Neural cell (in vitro differentiated cells): ENCODE results near the gene ATP2B2. TPM values are rescaled to one million over a fixed set of nuclear protein-coding genes. Genes with fewer than 3 reads are reported as not detected.

Source experiments
- H2AFZ ChIP-seq: fragments of 200-600, 300-800 bp; sonication (generic), shearing (Covaris generic); 2 replicates; pipeline ENCODE4 v1.6.0; 2014; ENCODE audit warnings: low read depth, mild to moderate bottlenecking, antibody characterized with exemption, low read length, moderate library complexity
- H3F3A ChIP-seq: fragments of 200-600 bp; shearing (Covaris generic); 2 replicates; pipeline ENCODE4 v1.6.1; 2016; ENCODE audit warnings: mild to moderate bottlenecking, moderate library complexity, mixed read lengths, antibody characterized with exemption, low read length; ENCODE audit not compliant: insufficient read depth, poor library complexity, severe bottlenecking
- H3K27ac ChIP-seq: fragments of 200-600, 300-800 bp; sonication (generic), shearing (Covaris generic); 2 replicates; pipeline ENCODE4 v1.5.1; 2014; ENCODE audit warnings: mild to moderate bottlenecking, low read length, moderate library complexity
- H3K27me3 ChIP-seq: fragments of 300-800, 200-600 bp; sonication (generic), shearing (Covaris generic); 2 replicates; pipeline ENCODE4 v1.6.0; 2014; ENCODE audit warnings: mild to moderate bottlenecking, low read depth, low read length, moderate library complexity; ENCODE audit not compliant: insufficient read depth
- H3K36me3 ChIP-seq: fragments of 300-800, 200-600 bp; sonication (generic), shearing (Covaris generic); 2 replicates; pipeline ENCODE4 v1.5.1; 2014; ENCODE audit warnings: mild to moderate bottlenecking, antibody characterized with exemption, low read length, moderate library complexity; ENCODE audit not compliant: insufficient read depth
- H3K4me2 ChIP-seq: fragments of 300-800, 200-600 bp; sonication (generic), shearing (Covaris generic); 2 replicates; pipeline ENCODE4 v1.6.0; 2014; ENCODE audit warnings: mild to moderate bottlenecking, low read length
- H3K4me3 ChIP-seq: fragments of 300-800, 200-600 bp; sonication (generic), shearing (Covaris generic); 2 replicates; pipeline ENCODE4 v1.5.1; 2014; ENCODE audit warnings: mild to moderate bottlenecking, low read length, moderate library complexity
- H3K79me2 ChIP-seq: fragments of 200-600 bp; shearing (Covaris generic); replicated peaks from 2 replicates; pipeline ENCODE4 v1.6.0; 2014; ENCODE audit warnings: mild to moderate bottlenecking, low read length, moderate library complexity; ENCODE audit not compliant: insufficient read depth
- H3K9ac ChIP-seq: fragments of 300-800, 200-600 bp; sonication (generic), shearing (Covaris generic); 2 replicates; pipeline ENCODE4 v1.6.1; 2016; ENCODE audit warnings: mild to moderate bottlenecking, low read length, mixed read lengths
- H3K9me2 ChIP-seq: fragments of 200-600 bp; shearing (Covaris generic); 2 replicates; pipeline ENCODE4 v1.6.1; 2016; ENCODE audit warnings: mild to moderate bottlenecking, low read length, mixed read lengths; ENCODE audit not compliant: insufficient read depth
- H3K9me3 ChIP-seq: fragments of 200-600, 300-800 bp; sonication (generic), shearing (Covaris generic); 2 replicates; pipeline ENCODE4 v1.6.1; 2016; ENCODE audit warnings: mild to moderate bottlenecking, mixed run types, low read length, moderate library complexity, mixed read lengths
- H4K20me1 ChIP-seq: fragments of 200-600 bp; shearing (Covaris generic); 2 replicates; pipeline ENCODE4 v1.6.1; 2016; ENCODE audit warnings: mild to moderate bottlenecking, mixed run types; ENCODE audit not compliant: insufficient read depth
- CTCF ChIP-seq: fragments of 450-650 bp; IDR thresholded peaks from 2 replicates; pipeline ENCODE4 v1.5.1; 2014; ENCODE audit warnings: antibody characterized with exemption, mild to moderate bottlenecking, moderate library complexity; ENCODE audit not compliant: poor library complexity, severe bottlenecking
- EP300 ChIP-seq: fragments of 450-650 bp; conservative IDR thresholded peaks from 2 replicates; pipeline ENCODE4 v1.6.1; 2014; ENCODE audit warnings: antibody characterized with exemption, mild to moderate bottlenecking, moderate library complexity; ENCODE audit not compliant: poor library complexity, severe bottlenecking
- EZH2 ChIP-seq: fragments of 200-600, 300-800 bp; shearing (Covaris generic), sonication (generic); IDR thresholded peaks from 2 replicates; pipeline ENCODE4 v1.6.1; 2014; ENCODE audit warnings: antibody characterized with exemption, low read length, borderline replicate concordance, mild to moderate bottlenecking; ENCODE audit not compliant: insufficient read depth, poor library complexity, severe bottlenecking
- MXI1 ChIP-seq: fragments of 450-650 bp; conservative IDR thresholded peaks from 2 replicates; pipeline ENCODE4 v1.6.1; 2014; ENCODE audit warnings: antibody characterized with exemption, mild to moderate bottlenecking; ENCODE audit not compliant: poor library complexity, severe bottlenecking
- POLR2AphosphoS5 ChIP-seq: IDR thresholded peaks from 2 replicates; pipeline ENCODE4 v1.6.1; 2012
- RAD21 ChIP-seq: fragments of 450-650 bp; conservative IDR thresholded peaks from 2 replicates; pipeline ENCODE4 v1.6.1; 2014; ENCODE audit warnings: antibody characterized with exemption, mild to moderate bottlenecking, moderate library complexity
- REST ChIP-seq: IDR thresholded peaks from 2 replicates; pipeline ENCODE4 v1.6.1; 2012; ENCODE audit warnings: borderline replicate concordance
- TAF1 ChIP-seq: IDR thresholded peaks from 2 replicates; pipeline ENCODE4 v1.6.1; 2012; ENCODE audit warnings: low read depth
- polyA plus RNA-seq: library from polyadenylated mRNA; depleted of rRNA; stranded (reverse); fragments of >200 nt; gene quantifications from 2 replicates; pipeline ENCODE4 v1.2.3, GENCODE V29; 2014

ATP2B2 gene
- polyA plus RNA-seq, 1 donor from 2014 or later: 8.3 TPM

GRCh38 chr3:10517627-10518026 is 12.2 kb upstream of the ATP2B2 start:
- Histone ChIP-seq H3K4me3 (no peak overlapping the region), H3K9ac (no peak overlapping the region), H3K27me3 (no peaks in the 10 kb centered on the region), H3K4me2 (no peak overlapping the region), H3F3A (no peaks in the 10 kb centered on the region), H3K27ac (no peak overlapping the region), H2AFZ (no peak overlapping the region), H3K9me2 (no peaks in the 10 kb centered on the region), H3K79me2 (no peaks in the 10 kb centered on the region), H4K20me1 (no peaks in the 10 kb centered on the region), H3K9me3 (no peaks in the 10 kb centered on the region), H3K36me3 (no peaks in the 10 kb centered on the region)
- TF ChIP-seq REST: no peak
- TF ChIP-seq CTCF: no peak
- no peak for TF ChIP-seq TAF1
- TF ChIP-seq EZH2: no peak
- TF ChIP-seq EP300: no peak
- no peak for TF ChIP-seq RAD21
- no peak for TF ChIP-seq MXI1
- TF ChIP-seq POLR2AphosphoS5: no peak

- Histone ChIP-seq H3F3A (no peaks in the 10 kb centered on the region), H3K79me2 (no peaks in the 10 kb centered on the region), H3K4me3 (peak overlapping the region; percentile 35), H3K9me2 (no peaks in the 10 kb centered on the region), H3K36me3 (no peaks in the 10 kb centered on the region), H3K27me3 (no peaks in the 10 kb centered on the region), H3K27ac (peak overlapping the region; percentile 18), H3K4me2 (peak overlapping the region; percentile 25), H3K9me3 (no peaks in the 10 kb centered on the region), H2AFZ (no peak overlapping the region), H3K9ac (peak overlapping the region; percentile 13), H4K20me1 (no peaks in the 10 kb centered on the region)
- peak; percentile 37 for TF ChIP-seq EP300
- no peak for TF ChIP-seq MXI1
- TF ChIP-seq POLR2AphosphoS5: peak; percentile 47
These were observed 11.4 kb upstream of the ATP2B2 start for GRCh38 chr3:10516544-10517452.
